WI38 (cell line): ENCODE data around the gene LSM12.

Experiments
- H3K4me3 ChIP-seq: 2 replicates; pipeline ENCODE4 v1.5.1; 2011; ENCODE audit warnings: low read depth, mild to moderate bottlenecking, control low read depth, low read length
- CTCF ChIP-seq: IDR thresholded peaks from 2 replicates; pipeline ENCODE4 v1.5.1; 2012; ENCODE audit warnings: low read depth, mild to moderate bottlenecking, control low read depth, low read length

LSM12 gene

GRCh38 chr17:44079877-44080821 lies 13.7 kb upstream of the LSM12 start:
- H3K4me3 ChIP-seq, result no peak overlapping the region
- no peak for TF ChIP-seq CTCF

- no peak overlapping the region for H3K4me3 ChIP-seq
- no peak for TF ChIP-seq CTCF
Measured at GRCh38 chr17:44078412-44078811, 11.9 kb upstream of the LSM12 start.

- no peak for TF ChIP-seq CTCF
- H3K4me3 ChIP-seq, result no peak overlapping the region
Measured at GRCh38 chr17:44077595-44077909, 11.1 kb upstream of the LSM12 start.

- H3K4me3 ChIP-seq, result no peak overlapping the region
- no peak for TF ChIP-seq CTCF
Measured at GRCh38 chr17:44076716-44077594, 10.5 kb upstream of the LSM12 start.

GRCh38 chr17:44075598-44076293 lies 9.3 kb upstream of the LSM12 start:
- TF ChIP-seq CTCF, result no peak
- no peak overlapping the region for H3K4me3 ChIP-seq

GRCh38 chr17:44074911-44075285 lies 8.4 kb upstream of the LSM12 start:
- no peak for TF ChIP-seq CTCF
- H3K4me3 ChIP-seq, result no peak overlapping the region
